Measurements from ENCODE around the gene CYB5R3.
"Not testable (repeated sequence)": the region's sequence is repeated elsewhere in the genome, so short reads cannot be mapped to it uniquely, and the experiment has no call there.

CYB5R3 gene

GRCh38 chr22:42673898-42674401 is 24.8 kb upstream of the CYB5R3 start:
- no peak overlapping the region for H3K27ac ChIP-seq
- TF ChIP-seq CTCF (conservative IDR thresholded peaks at IDR 0.05): no peak

GRCh38 chr22:42673071-42673470 is 23.9 kb upstream of the CYB5R3 start:
- H3K27ac ChIP-seq: not testable (repeated sequence)

GRCh38 chr22:42670921-42671709 is 21.9 kb upstream of the CYB5R3 start:
- peak overlapping the region; percentile 38 for H3K27ac ChIP-seq
- TF ChIP-seq CTCF (conservative IDR thresholded peaks at IDR 0.05): no peak

- H3K27ac ChIP-seq: no peak overlapping the region
- no peak for TF ChIP-seq CTCF (conservative IDR thresholded peaks at IDR 0.05)
Observed at GRCh38 chr22:42670046-42670445, 20.9 kb upstream of the CYB5R3 start.

- not testable (repeated sequence) for H3K27ac ChIP-seq
Observed at GRCh38 chr22:42666393-42666792, 17.2 kb upstream of the CYB5R3 start.

- no peak overlapping the region for H3K27ac ChIP-seq
- no peak for TF ChIP-seq CTCF (conservative IDR thresholded peaks at IDR 0.05)
Observed at GRCh38 chr22:42664976-42665831, 16.0 kb upstream of the CYB5R3 start.

- peak overlapping the region; percentile 52; the same call in 1 of the 2 replicates for H3K27ac ChIP-seq
- TF ChIP-seq CTCF (conservative IDR thresholded peaks at IDR 0.05): peak; percentile 88
Observed at GRCh38 chr22:42661985-42662831, 13.0 kb upstream of the CYB5R3 start.

GRCh38 chr22:42656578-42656977 is 7.4 kb upstream of the CYB5R3 start:
- no peak for TF ChIP-seq CTCF (conservative IDR thresholded peaks at IDR 0.05)
- peak overlapping the region; percentile 93 for H3K27ac ChIP-seq

All from VCaP (cell line).